ENCODE measurements around the gene CDH4. TPM values are rescaled to one million over a fixed set of nuclear protein-coding genes. Genes with fewer than 3 reads are reported as not detected.

Gene CDH4
- total RNA-seq, 1 donor from 2014 or later, result 8.3 TPM

DNA sequence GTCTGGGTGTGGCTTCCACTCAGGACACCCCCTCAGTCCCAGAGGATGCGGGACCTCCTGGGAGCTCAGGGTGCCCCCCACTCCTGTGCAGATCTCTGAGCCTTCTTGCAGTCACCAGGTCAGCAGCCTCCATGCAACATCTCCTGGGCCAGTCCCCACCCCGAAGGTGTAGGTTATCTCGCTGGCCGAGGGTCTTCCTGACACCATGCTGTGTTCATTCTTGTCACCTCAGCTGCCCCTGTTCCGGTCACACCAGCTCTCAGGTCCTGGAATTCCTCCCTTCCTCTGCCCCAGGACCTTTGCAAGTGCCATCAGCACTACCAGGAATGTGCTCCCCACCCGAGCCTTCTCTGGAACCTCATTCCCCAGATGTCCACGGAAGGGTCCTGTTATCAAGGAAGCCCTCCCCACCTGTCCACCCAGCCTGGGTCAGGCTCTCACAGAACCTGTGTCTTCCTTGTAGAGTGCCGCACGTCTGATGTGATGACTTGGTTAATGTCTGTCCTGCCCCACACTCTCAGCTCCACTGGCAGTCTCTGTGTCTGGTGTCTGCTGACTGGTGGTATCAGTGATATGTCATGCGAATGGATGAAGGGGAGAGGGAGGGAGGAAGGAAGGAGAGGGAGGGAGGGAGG lies 484.1 kb downstream of the CDH4 start:
- H3K27ac Mint-ChIP-seq, result no peak overlapping the region
- peaks cover 20% of the 10 kb centered on the region for H3K27me3 Mint-ChIP-seq
- no peak overlapping the region for H3K4me3 Mint-ChIP-seq
- no peaks in the 10 kb centered on the region for H3K9me3 Mint-ChIP-seq
- no peaks in the 10 kb centered on the region for H3K36me3 Mint-ChIP-seq
- TF ChIP-seq, protein P1, sequence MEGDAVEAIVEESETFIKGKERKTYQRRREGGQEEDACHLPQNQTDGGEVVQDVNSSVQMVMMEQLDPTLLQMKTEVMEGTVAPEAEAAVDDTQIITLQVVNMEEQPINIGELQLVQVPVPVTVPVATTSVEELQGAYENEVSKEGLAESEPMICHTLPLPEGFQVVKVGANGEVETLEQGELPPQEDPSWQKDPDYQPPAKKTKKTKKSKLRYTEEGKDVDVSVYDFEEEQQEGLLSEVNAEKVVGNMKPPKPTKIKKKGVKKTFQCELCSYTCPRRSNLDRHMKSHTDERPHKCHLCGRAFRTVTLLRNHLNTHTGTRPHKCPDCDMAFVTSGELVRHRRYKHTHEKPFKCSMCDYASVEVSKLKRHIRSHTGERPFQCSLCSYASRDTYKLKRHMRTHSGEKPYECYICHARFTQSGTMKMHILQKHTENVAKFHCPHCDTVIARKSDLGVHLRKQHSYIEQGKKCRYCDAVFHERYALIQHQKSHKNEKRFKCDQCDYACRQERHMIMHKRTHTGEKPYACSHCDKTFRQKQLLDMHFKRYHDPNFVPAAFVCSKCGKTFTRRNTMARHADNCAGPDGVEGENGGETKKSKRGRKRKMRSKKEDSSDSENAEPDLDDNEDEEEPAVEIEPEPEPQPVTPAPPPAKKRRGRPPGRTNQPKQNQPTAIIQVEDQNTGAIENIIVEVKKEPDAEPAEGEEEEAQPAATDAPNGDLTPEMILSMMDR (conservative IDR thresholded peaks at IDR 0.05), result no peak
- H3K4me1 Mint-ChIP-seq (ENCODE audit: unreplicated experiment), result peaks cover 7% of the 10 kb centered on the region
- no peak for DNase-seq (ENCODE audit: extremely low spot score, unreplicated experiment)

DNA sequence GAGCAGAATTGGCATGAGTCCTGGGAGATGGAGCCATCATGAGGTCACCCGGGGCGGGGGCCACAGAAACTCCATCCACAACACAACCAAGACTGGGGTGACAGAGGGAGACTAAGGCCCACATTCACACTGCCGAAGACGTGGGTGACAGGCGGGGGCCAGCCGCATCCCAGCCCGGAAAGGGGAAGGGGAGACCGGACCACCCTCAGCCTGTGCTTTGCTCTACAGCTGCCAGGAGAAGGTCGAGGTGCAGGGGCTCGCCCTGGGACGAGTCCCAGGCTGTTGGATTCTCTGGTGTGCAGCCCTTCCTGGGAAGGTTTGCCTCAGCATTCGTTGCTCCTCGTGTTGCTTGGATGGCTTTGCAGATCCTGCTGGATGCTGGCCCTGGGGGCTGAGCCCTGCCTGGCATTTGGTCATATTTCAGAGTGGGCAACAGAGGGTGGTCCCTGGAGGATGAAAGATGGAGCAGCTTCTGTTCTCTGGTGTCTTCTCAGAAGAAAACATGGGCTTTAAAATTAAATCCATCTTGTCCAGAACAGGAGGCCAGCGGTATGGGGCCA lies 484.8 kb downstream of the CDH4 start:
- TF ChIP-seq, protein P1 (conservative IDR thresholded peaks at IDR 0.05), result no peak
- no peak overlapping the region for H3K27ac Mint-ChIP-seq
- DNase-seq (ENCODE audit: extremely low spot score, unreplicated experiment), result no peak
- no peak overlapping the region for H3K4me3 Mint-ChIP-seq
- peaks cover 19% of the 10 kb centered on the region for H3K27me3 Mint-ChIP-seq
- peaks cover 7% of the 10 kb centered on the region for H3K4me1 Mint-ChIP-seq (ENCODE audit: unreplicated experiment)
- H3K9me3 Mint-ChIP-seq, result no peaks in the 10 kb centered on the region
- no peaks in the 10 kb centered on the region for H3K36me3 Mint-ChIP-seq

- no peak for DNase-seq (ENCODE audit: extremely low spot score, unreplicated experiment)
- Mint-ChIP-seq H3K9me3 (no peaks in the 10 kb centered on the region), H3K4me3 (no peak overlapping the region), H3K36me3 (no peaks in the 10 kb centered on the region), H3K4me1 (ENCODE audit: unreplicated experiment) (peaks cover 7% of the 10 kb centered on the region), H3K27ac (no peak overlapping the region), H3K27me3 (peaks cover 16% of the 10 kb centered on the region)
- TF ChIP-seq, protein P1 (conservative IDR thresholded peaks at IDR 0.05), result no peak
Measured at GRCh38 chr20:61737346-61737745, 485.3 kb downstream of the CDH4 start.

GRCh38 chr20:61737812-61738443 lies 485.9 kb downstream of the CDH4 start:
- no peak overlapping the region for H3K4me3 Mint-ChIP-seq
- H3K27me3 Mint-ChIP-seq, result peaks cover 13% of the 10 kb centered on the region
- TF ChIP-seq, protein P1 (conservative IDR thresholded peaks at IDR 0.05), result no peak
- no peak overlapping the region for H3K27ac Mint-ChIP-seq
- no peaks in the 10 kb centered on the region for H3K9me3 Mint-ChIP-seq
- peaks cover 7% of the 10 kb centered on the region for H3K4me1 Mint-ChIP-seq (ENCODE audit: unreplicated experiment)
- no peaks in the 10 kb centered on the region for H3K36me3 Mint-ChIP-seq
- no peak for DNase-seq (ENCODE audit: extremely low spot score, unreplicated experiment)

- Mint-ChIP-seq H3K4me3 (no peak overlapping the region), H3K4me1 (ENCODE audit: unreplicated experiment) (peaks cover 7% of the 10 kb centered on the region), H3K9me3 (no peaks in the 10 kb centered on the region), H3K27ac (no peak overlapping the region), H3K27me3 (peaks cover 12% of the 10 kb centered on the region), H3K36me3 (no peaks in the 10 kb centered on the region)
- no peak for DNase-seq (ENCODE audit: extremely low spot score, unreplicated experiment)
- TF ChIP-seq, protein P1 (conservative IDR thresholded peaks at IDR 0.05), result no peak
Measured at GRCh38 chr20:61738601-61739069, 486.6 kb downstream of the CDH4 start.
